HepG2 (cell line): ENCODE results near the gene ITLN1. TPM values are rescaled to one million over a fixed set of nuclear protein-coding genes. Genes with fewer than 3 reads are reported as not detected.
"Not testable (repeated sequence)": the region's sequence is repeated elsewhere in the genome, so short reads cannot be mapped to it uniquely, and the experiment has no call there.

ENCODE experiments used
- ATAC-seq: fragments of 200-7000 bp; cut with Tn5 transposase; 3 replicates; pipeline ENCODE4 v1.9.1; 2020; ENCODE audit warnings: mild to moderate bottlenecking, moderate library complexity
- BruUV-seq: library from RNA; stranded (reverse); fragments of 400-500 nt; replicated peaks from 2 replicates; lab custom pipeline; 2021; lab: Mats Ljungman, UMichigan
- CTCF ChIA-PET: fragments of 300-600 bp; formaldehyde crosslinking; extraction: SDS; loops from one replicate; lab custom pipeline; 2021; ENCODE audit warnings: low total read pairs, inconsistent platforms, low intra/inter-chr PET ratio; lab: Yijun Ruan, JAX
- POLR2A ChIA-PET: fragments of 350-600 bp; sonication (Branson Sonifier 250); formaldehyde crosslinking; loops from one replicate; lab custom pipeline; 2020; ENCODE audit warnings: antibody characterized with exemption, inconsistent platforms; lab: Yijun Ruan, JAX
- DNase-seq: peaks from one replicate; pipeline ENCODE4 v3.0.0-alpha.2; 2015; ENCODE audit warnings: low spot score
- FAIRE-seq: peaks from 3 replicates; lab custom pipeline; 2011; peaks lifted over from hg19 to GRCh38; lab: Jason Lieb, UNC
- H2AFZ ChIP-seq: one replicate; pipeline ENCODE4 v1.6.1; 2011; ENCODE audit warnings: low read length, inconsistent platforms
- H3K27ac ChIP-seq: fragments of 300-600 bp; 3 replicates; pipeline ENCODE4 v1.8.0; 2011; ENCODE audit warnings: mixed run types, mild to moderate bottlenecking, mixed read lengths, low read length, inconsistent platforms; ENCODE audit not compliant: insufficient read depth; ENCODE audit errors: extremely low read length
- H3K27me3 ChIP-seq, 2 experiments: fragments of 200-600 bp in 1 of 2; 2 replicates in 1 of 2; 3 replicates in 1 of 2; pipeline versions ENCODE4 v1.6.0 to v1.8.0; 2011; ENCODE audit warnings: low read length in 2 of 2, mild to moderate bottlenecking in 2 of 2, moderate library complexity in 2 of 2, inconsistent platforms in 1 of 2; ENCODE audit not compliant: insufficient read depth in 2 of 2, control insufficient read depth in 1 of 2
- H3K36me3 ChIP-seq, 2 experiments: fragments of 200-600 bp in 1 of 2; replicated peaks in 1 of 2; 2 replicates in 1 of 2; 3 replicates in 1 of 2; pipeline versions ENCODE4 v1.5.1 to v1.8.0; 2011; ENCODE audit warnings: low read length in 2 of 2, inconsistent platforms in 1 of 2; ENCODE audit not compliant: insufficient read depth in 2 of 2, control insufficient read depth in 1 of 2
- H3K4me1 ChIP-seq: 2 replicates; pipeline ENCODE4 v1.5.1; 2012; ENCODE audit warnings: low read length, inconsistent platforms; ENCODE audit not compliant: insufficient read depth
- H3K4me2 ChIP-seq: 2 replicates; pipeline ENCODE4 v1.6.0; 2011; ENCODE audit warnings: low read depth, low read length, inconsistent platforms
- H3K4me3 ChIP-seq, 3 experiments: fragments of 200-600 bp in 1 of 3; sonication (generic), shearing (Covaris generic) in 1 of 3; replicated peaks in 1 of 3; 2 replicates each; pipeline ENCODE4 v1.5.1; 2011 to 2016; ENCODE audit warnings: low read length in 3 of 3, inconsistent platforms in 2 of 3, low read depth in 2 of 3, mild to moderate bottlenecking in 2 of 3, control low read depth in 1 of 3, mixed read lengths in 1 of 3; ENCODE audit not compliant: insufficient read depth in 1 of 3
- H3K79me2 ChIP-seq: one replicate; pipeline ENCODE4 v1.6.1; 2011; ENCODE audit warnings: low read length, inconsistent platforms; ENCODE audit not compliant: insufficient read depth
- H3K9ac ChIP-seq: 2 replicates; pipeline ENCODE4 v1.6.0; 2011; ENCODE audit warnings: mild to moderate bottlenecking, low read depth, low read length, inconsistent platforms; ENCODE audit not compliant: insufficient read depth
- H3K9me3 ChIP-seq: 2 replicates; pipeline ENCODE4 v1.5.1; 2012; ENCODE audit warnings: mild to moderate bottlenecking, low read length
- H4K20me1 ChIP-seq: 2 replicates; pipeline ENCODE4 v1.6.0; 2011; ENCODE audit warnings: inconsistent platforms, mild to moderate bottlenecking, low read length, moderate library complexity; ENCODE audit not compliant: insufficient read depth
- ARHGAP35 ChIP-seq: sonication (generic); formaldehyde crosslinking; IDR thresholded peaks from 2 replicates; pipeline ENCODE4 v1.9.0; 2022; ENCODE audit warnings: mild to moderate bottlenecking, inconsistent platforms, moderate library complexity, missing genetic modification reagents, borderline replicate concordance
- ESRRA ChIP-seq: sonication (generic); formaldehyde crosslinking; IDR thresholded peaks from 2 replicates; pipeline ENCODE4 v1.5.1; 2020; ENCODE audit warnings: mild to moderate bottlenecking, low read depth, missing genetic modification reagents
- HDAC1 ChIP-seq: sonication (generic); formaldehyde crosslinking; IDR thresholded peaks from 2 replicates; pipeline ENCODE4 v1.5.1; 2020; ENCODE audit warnings: mild to moderate bottlenecking, missing genetic modification reagents
- ISX ChIP-seq: sonication (generic); formaldehyde crosslinking; conservative IDR thresholded peaks from 2 replicates; pipeline ENCODE4 v1.5.0; 2020; ENCODE audit warnings: missing genetic modification reagents
- KLF11 ChIP-seq: IDR thresholded peaks from 2 replicates; pipeline ENCODE4 v1.6.1; 2016; ENCODE audit warnings: missing compliant biosample characterization
- MAFF ChIP-seq: IDR thresholded peaks from 2 replicates; pipeline ENCODE4 v1.6.1; 2011; ENCODE audit warnings: low read depth, low read length, improper control_type of control experiment
- NR0B2 ChIP-seq: sonication (generic); formaldehyde crosslinking; IDR thresholded peaks from 2 replicates; pipeline ENCODE4 v1.4.0; 2020; ENCODE audit warnings: mild to moderate bottlenecking, missing genetic modification reagents
- NR2C2 ChIP-seq: sonication (generic); formaldehyde crosslinking; IDR thresholded peaks from 2 replicates; pipeline ENCODE4 v1.4.0; 2020; ENCODE audit warnings: missing genetic modification reagents, mild to moderate bottlenecking, moderate library complexity, borderline replicate concordance
- RARG ChIP-seq: sonication (generic); formaldehyde crosslinking; IDR thresholded peaks from 2 replicates; pipeline ENCODE4 v1.4.0; 2020; ENCODE audit warnings: low read depth, mild to moderate bottlenecking, missing genetic modification reagents
- SP5 ChIP-seq: IDR thresholded peaks from 2 replicates; pipeline ENCODE4 v1.6.1; 2016; ENCODE audit warnings: low read depth, borderline replicate concordance
- ZFP36L2 ChIP-seq: sonication (generic); formaldehyde crosslinking; IDR thresholded peaks from 2 replicates; pipeline ENCODE4 v1.4.0; 2020; ENCODE audit warnings: missing genetic modification reagents
- ZNF101 ChIP-seq: sonication (generic); formaldehyde crosslinking; IDR thresholded peaks from 2 replicates; pipeline ENCODE4 v1.4.0; 2020; ENCODE audit warnings: mild to moderate bottlenecking, low read depth, missing genetic modification reagents, borderline replicate concordance
- ZSCAN21 ChIP-seq: sonication (generic); formaldehyde crosslinking; IDR thresholded peaks from 2 replicates; pipeline ENCODE4 v1.8.0; 2022; ENCODE audit warnings: mild to moderate bottlenecking, missing genetic modification reagents, moderate library complexity, borderline replicate concordance
- ZSCAN29 ChIP-seq: sonication (generic); formaldehyde crosslinking; conservative IDR thresholded peaks from 2 replicates; pipeline ENCODE4 v1.4.0; 2020; ENCODE audit warnings: mild to moderate bottlenecking, missing genetic modification reagents
- WGBS: methylation state at CpG from one replicate; pipeline ENCODE4 v1.1.6; 2017; ENCODE audit warnings: low lambda C conversion rate; 5-methylcytosine and 5-hydroxymethylcytosine counted together
- in situ Hi-C: cut with HindIII; loops from 2 replicates; pipeline ENCODE4 v1.10.0; 2017; ENCODE audit warnings: low pct_unique_long_range_greater_than_20kb; ENCODE audit not compliant: extremely low pct_ligation_motif_present
- intact Hi-C: fragments of 100-400 bp; cut with micrococcal nuclease; formaldehyde crosslinking; loops from one replicate; pipeline ENCODE4 v1.10.0; 2022; ENCODE audit not compliant: unreplicated experiment
- polyA plus RNA-seq, 8 experiments: library from polyadenylated mRNA; depleted of rRNA in 3 of 8; stranded (reverse) in 7 of 8; unstranded in 1 of 8; fragments of >200 nt; fragmentation: Illumina TruSeq in 4 of 8; extraction: Trizol in 4 of 8; gene quantifications; 2 replicates each; pipeline versions ENCODE4 v1.2.1 to v1.2.3, GENCODE V29; 2011 to 2016; ENCODE audit warnings: low read depth in 4 of 8, missing spikeins in 1 of 8, mixed read lengths in 1 of 8; ENCODE audit not compliant: insufficient read depth in 1 of 8
- total RNA-seq, 5 experiments: library from RNA; depleted of rRNA; stranded (reverse); fragments of >200 nt; fragmentation: Illumina TruSeq; extraction: Trizol; gene quantifications; 2 replicates each; pipeline ENCODE4 v1.2.3, GENCODE V29; 2016; ENCODE audit warnings: low read depth in 1 of 5

Gene ITLN1
- total and polyA plus RNA-seq, 2 of the 13 experiments (the other 11 are each of a cell fraction or from before 2014, with no cell fraction given): not detected

GRCh38 chr1:160885042-160885441, at the start of gene ITLN1 (continued):
- TF ChIP-seq ZSCAN29 (CRISPR knock-in tag): no peak
- no peak for TF ChIP-seq ISX (CRISPR knock-in tag)

- H3K27me3 ChIP-seq, H3K27ac ChIP-seq, CTCF ChIA-PET, DNase-seq, H4K20me1 ChIP-seq, H3K4me2 ChIP-seq, H3K4me1 ChIP-seq, POLR2A ChIA-PET, H2AFZ ChIP-seq, H3K4me3 ChIP-seq, FAIRE-seq, ATAC-seq, BruUV-seq, in situ Hi-C loops, H3K36me3 ChIP-seq, H3K9me3 ChIP-seq, intact Hi-C loops, H3K79me2 ChIP-seq, H3K9ac ChIP-seq: not testable (repeated sequence)
- 51% methylated on average over 11 of the region's 31 CpGs for whole genome bisulfite sequencing
Observed at GRCh38 chr1:160933305-160933704, 48.3 kb upstream of the ITLN1 start.

- H3K4me1 ChIP-seq: no peaks in the 10 kb centered on the region
- H3K36me3 ChIP-seq: no peaks in the 10 kb centered on the region
- DNase-seq: no peak
- H3K27me3 ChIP-seq: no peaks in the 10 kb centered on the region
- no peak overlapping the region for H3K9ac ChIP-seq
- TF ChIP-seq ARHGAP35 (CRISPR knock-in tag) (no peak), MAFF (no peak), KLF11 (no peak), ZSCAN21 (CRISPR knock-in tag) (no peak), SP5 (CRISPR knock-in tag) (no peak), ZFP36L2 (no peak), NR0B2 (CRISPR knock-in tag) (no peak), ZNF101 (CRISPR knock-in tag) (no peak), HDAC1 (CRISPR knock-in tag) (no peak), NR2C2 (no peak), RARG (no peak), ESRRA (no peak)
- peaks cover 19% of the 10 kb centered on the region for H3K9me3 ChIP-seq
- no peak for ATAC-seq
- H3K79me2 ChIP-seq: no peaks in the 10 kb centered on the region
- H3K27ac ChIP-seq: no peak overlapping the region
- H3K4me2 ChIP-seq: no peak overlapping the region
- WGBS: 1% methylated on average over 5 of the region's 5 CpGs
- no peaks in the 10 kb centered on the region for H4K20me1 ChIP-seq
- POLR2A ChIA-PET: no interaction called here
- no peak for FAIRE-seq
- no peak overlapping the region for H3K4me3 ChIP-seq
- BruUV-seq: no TSS peak
- CTCF ChIA-PET: no interaction called here
- no peak overlapping the region for H2AFZ ChIP-seq
- in situ Hi-C loops (no loop called here), intact Hi-C loops (no loop called here)
Observed at GRCh38 chr1:160925652-160926244, 40.8 kb upstream of the ITLN1 start.
